GM18873 (cell line): ENCODE results near the gene NKX6-2.
"Not testable (repeated sequence)": the region's sequence is repeated elsewhere in the genome, so short reads cannot be mapped to it uniquely, and the experiment has no call there.

Experiments used
- ATAC-seq: cut with Tn5 transposase; IDR thresholded peaks from one replicate; pipeline ENCODE4 v1.9.1; 2021; ENCODE audit warnings: mild to moderate bottlenecking, moderate library complexity, moderate number of reproducible peaks; ENCODE audit not compliant: unreplicated experiment, low FRiP score

NKX6-2 gene

DNA sequence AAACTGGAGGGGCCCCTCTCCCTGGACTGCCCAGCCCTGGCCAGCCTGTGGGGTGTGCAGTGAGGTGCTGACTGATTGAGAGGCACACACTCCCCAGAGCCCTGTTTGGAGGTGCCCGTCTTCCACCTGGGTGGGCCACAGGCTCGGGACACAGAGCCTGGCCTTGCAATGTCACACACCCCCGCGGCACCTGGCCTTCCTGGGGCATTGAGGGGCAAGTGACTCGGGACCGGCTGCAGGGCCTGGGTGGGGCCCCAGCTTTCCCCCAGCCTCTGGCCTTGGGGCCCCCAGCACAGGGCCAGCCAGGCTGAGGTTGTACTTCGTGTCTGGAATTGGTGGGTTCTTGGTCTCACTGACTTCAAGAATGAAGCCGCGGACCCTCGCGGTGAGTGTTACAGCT lies 13.9 kb upstream of the NKX6-2 start:
- ATAC-seq, result no peak

DNA sequence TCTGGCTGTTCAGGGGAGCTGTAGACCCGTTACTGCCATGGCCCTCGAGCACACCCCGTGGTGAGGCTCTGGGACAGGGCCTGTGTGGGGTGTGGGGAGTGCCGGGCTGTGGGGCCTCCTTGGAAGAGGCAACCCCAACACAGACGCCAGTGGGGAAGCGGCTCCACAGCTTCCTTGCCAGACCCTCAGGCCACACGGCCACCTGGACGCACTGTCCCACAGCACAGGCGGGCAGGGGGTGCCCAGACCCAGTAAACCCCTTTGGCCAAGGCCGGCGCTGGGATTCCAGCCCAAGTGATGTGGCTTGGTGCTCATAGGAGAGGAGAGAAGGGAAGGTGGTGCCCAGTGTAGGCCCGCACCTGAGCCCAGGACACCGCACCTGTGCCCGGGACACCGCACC lies 12.9 kb upstream of the NKX6-2 start:
- ATAC-seq, result no peak

DNA sequence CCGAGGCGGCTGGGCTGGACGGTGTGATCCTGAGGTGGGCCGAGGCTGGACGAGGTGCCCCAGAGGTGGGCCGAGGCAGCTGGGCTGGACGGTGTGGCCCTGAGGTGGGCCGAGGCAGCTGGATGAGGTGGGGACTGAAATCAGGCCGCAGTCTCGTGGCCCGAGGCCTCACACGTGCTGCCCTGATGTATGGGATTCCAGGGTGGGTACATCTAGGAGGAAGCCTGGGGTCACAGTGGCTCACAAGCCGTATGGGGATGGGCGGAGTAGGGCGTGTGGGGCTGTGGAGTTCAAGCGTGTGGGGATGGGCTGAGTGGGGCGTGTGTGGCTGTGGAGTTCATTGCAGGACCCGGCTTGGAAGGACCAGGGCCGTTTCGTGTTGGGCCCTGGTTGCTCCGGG lies 12.5 kb upstream of the NKX6-2 start:
- no peak for ATAC-seq

DNA sequence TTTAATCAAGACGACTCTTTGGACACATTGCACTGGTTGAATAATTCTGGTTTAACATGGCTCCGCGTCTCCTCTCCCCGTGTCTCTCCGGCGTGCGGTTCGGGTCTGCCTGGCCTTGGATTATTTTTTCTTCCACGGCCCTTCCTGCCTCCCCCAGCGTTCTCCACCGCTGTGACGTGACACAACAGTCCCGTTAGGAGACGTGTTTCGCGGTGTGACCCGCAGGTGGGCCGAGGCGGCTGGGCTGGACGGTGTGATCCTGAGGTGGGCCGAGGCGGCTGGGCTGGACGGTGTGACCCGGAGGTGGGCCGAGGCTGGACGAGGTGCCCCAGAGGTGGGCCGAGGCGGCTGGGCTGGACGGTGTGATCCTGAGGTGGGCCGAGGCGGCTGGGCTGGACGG lies 12.0 kb upstream of the NKX6-2 start:
- ATAC-seq, result not testable (repeated sequence)

DNA sequence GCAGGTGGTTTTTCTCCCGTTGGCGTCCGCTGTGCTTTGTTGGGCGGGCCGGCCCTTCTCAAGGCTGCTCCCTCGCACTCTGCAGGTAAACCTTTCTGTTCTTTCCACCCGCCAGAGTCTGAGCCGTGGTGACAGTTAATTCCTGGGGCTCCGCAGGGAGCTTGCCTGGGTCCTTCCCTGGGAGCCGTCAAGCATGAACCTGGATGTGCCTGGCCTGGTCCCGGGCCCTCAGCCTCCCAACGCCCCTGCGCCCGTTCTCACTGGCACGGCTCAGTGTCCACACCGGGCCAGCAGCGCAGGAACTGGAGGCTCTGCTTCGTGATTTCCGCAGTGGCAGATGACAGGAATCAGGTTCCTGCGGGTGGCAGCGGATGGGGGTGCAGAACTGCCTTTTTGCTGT lies 10.9 kb upstream of the NKX6-2 start:
- ATAC-seq, result no peak

DNA sequence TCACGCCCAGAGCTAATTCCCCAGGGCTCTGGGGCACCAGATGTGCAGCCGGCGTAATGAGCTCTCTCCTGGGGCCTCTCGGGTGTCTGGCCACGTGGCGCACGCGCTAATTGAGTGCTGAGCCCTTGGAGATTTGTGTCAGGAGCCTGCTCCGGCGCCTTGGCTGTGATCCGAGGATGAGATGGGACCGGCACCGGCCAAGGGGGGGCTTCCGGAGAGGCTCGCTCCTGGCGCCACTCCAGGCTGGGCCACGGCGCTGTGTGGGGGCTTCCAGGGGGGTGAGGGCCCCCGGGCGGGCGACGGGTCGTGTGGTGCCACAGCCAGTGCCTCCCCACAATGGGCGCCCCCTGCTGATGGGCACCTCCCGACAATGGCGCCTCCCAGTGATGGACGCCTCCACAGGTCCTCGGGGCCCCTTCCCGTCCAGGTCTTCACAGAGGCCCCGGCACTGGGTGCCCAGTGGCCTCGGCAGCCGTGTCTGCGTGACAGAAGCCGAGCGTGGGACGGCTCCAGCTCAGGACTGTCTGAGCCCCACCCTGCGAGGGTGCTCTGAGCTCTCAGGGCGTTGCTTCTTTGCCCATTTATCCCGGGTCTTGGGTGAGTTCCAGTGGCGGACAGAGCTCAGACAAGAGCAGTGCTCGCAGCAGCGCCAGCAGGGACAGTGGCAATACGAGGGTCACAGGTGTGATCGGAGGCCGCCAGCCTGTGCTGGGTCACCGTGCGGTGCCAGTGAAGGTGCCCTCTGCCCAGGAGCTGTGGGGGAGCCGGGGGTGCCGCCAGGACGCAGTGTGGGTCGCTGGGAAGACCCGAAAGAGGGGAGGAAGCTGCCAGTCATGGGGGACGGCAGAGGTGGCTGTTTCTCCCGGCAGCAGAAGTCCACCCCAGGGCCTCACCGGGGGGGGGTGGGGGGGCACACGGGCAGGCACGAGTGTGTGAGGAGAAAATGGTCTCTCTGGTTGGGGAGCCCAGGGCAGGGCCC lies 8.2 kb upstream of the NKX6-2 start:
- no peak for ATAC-seq

DNA sequence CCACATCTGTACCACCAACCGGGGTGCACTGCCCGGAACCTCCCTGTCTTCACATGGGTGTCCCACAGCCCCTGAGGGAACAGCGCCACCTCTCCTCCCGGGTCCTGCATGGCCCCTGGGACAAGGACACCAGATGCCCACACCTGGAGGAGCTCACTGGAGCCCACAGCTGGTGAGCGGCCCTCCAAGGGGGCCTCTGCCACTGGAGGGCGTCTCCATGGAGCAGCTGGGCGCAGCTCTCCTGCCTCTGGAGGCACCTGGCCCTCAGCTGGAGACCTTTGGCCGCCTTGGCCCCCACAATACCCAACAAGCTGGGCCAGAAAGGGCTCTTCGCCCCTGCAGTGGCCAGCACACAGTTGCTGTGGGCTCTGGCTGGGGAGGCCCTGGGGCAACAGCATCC lies 7.3 kb upstream of the NKX6-2 start:
- no peak for ATAC-seq

DNA sequence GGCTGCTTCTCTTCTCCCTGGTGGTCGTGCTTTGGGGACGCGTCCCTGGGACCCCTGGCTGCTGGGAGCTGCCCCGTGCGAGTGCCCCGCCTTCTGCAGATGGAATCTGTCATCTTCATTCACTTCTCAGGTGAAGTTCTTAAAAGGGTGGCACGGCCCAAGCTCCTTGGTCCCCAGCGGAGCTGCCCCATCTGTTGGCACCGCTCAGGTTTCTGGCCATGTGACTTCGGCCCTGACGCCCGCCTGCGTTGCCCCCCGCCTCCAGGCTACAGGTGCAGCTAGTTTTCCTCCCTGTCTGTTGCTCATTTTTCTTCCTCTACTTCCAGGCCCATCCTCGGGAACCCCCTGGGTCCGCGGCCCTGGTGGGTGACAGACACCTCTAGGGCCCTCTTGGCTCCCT lies 6.8 kb upstream of the NKX6-2 start:
- no peak for ATAC-seq

DNA sequence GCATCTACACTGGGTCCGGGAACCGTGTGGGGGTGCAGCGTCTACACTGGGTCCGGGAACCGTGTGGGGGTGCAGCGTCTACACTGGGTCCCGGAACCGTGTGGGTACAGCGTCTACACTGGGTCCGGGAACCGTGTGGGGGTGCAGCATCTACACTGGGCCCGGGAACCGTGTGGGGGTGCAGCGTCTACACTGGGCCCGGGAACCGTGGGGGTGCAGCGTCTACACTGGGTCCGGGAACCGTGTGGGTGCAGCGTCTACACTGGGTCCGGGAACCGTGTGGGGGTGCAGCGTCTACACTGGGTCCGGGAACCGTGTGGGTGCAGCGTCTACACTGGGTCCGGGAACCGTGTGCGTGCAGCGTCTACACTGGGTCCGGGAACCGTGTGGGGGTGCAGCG lies 6.2 kb upstream of the NKX6-2 start:
- not testable (repeated sequence) for ATAC-seq

DNA sequence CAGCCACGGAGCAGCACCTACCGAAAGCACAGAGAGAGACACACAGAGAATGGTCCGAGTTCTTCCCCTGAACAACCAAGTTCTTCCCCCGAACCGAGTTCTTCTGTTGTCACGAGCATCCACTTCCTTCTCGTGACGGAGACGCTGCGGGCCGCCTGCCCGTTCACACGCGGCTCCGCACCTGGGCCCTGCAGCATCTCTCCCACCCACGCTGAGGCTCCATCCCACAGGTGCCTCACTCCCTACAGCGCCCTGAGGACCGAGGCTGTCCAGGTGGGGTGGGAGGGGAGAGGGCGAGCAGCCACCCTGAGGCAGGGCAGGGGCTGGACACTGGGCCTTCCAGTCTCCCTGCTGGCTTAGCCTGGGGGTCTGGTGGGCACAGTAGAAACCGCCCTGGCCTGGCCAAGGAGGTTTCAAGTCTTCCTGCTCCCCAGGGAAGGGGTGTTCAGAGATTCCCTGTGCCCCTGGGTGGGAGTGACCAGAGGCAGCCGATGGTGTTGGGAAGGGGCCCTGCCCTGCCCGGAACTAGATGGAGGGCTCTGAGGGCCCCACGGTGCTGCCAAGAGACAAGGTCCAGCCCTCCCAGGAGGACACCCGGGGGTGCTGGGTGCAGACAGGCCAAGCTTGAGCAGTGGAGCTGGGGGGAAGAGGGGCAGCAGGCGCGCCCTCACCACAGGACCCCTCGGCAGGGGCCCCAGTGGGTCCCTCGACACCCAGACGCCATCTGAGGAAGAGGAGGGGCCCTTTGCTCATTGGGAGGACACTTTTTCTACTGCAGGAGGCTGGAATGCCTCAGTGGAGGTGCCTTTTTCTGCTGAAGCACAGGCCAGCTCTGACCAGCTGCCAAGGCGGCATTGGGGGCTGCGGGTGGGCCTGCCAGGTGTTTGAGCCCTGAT lies 5.2 kb upstream of the NKX6-2 start:
- no peak for ATAC-seq

DNA sequence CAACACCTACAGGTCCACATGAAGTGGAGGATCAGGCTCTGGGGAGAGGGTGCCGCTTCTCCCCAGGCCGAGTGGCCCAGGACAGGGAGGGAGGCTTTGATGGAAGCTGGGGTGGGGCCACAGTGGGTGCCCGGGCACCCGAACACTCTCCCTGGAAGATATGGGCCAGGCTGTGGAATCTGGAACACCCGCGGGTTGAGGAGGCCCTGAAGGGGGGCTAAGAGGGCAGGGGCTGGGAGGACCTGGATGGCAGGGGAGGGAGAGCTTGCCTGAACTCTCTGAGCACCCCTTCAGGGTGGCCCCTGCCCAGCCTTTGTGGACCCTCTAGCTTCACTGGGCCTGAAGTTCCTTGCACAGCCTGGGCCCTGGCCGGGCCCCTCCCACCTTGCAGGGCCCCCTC lies 4.5 kb upstream of the NKX6-2 start:
- ATAC-seq, result no peak

DNA sequence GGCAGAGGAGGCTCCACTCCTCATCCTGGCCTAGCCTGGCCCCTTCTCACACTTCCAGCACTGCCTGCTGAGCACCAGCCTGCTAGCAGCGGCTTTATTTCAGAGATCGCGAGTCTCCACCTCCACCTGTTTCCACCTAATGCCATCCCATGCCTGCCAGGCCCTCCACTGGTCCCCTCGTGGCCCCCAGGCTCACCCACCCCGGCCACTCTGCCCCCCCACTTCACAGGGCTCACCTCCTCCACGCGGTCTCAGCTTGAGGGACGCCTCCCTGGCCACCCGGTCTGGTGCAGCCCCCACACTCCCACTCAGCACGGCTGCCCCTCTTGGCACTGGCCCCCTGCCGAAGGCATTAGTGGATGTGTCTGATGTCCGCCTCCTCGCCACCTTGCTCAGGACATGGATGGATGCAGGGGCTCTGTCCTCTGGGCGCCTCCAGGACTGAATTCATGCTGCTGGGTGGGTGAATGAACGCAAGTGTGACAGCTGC lies 3.8 kb upstream of the NKX6-2 start:
- no peak for ATAC-seq

DNA sequence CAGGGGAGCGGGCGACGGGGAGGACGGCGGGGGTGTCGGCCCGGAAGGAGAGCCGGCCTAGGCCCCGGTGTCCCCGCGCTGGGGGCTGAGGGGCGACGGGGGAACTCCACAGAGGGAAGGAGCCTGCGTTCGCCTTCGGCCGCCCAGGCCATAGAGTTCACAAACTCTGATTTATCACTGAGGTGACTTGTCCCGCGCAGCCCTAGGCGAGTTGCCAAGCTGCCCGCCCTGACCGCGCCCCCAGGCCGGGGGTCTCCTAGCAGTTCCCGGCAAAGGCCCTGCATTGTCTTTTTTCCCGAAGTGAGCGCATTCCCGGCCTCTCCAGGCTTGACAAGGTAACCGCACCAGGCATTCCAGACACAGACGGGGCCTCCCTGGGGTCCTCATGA lies 2.9 kb upstream of the NKX6-2 start:
- ATAC-seq, result no peak

DNA sequence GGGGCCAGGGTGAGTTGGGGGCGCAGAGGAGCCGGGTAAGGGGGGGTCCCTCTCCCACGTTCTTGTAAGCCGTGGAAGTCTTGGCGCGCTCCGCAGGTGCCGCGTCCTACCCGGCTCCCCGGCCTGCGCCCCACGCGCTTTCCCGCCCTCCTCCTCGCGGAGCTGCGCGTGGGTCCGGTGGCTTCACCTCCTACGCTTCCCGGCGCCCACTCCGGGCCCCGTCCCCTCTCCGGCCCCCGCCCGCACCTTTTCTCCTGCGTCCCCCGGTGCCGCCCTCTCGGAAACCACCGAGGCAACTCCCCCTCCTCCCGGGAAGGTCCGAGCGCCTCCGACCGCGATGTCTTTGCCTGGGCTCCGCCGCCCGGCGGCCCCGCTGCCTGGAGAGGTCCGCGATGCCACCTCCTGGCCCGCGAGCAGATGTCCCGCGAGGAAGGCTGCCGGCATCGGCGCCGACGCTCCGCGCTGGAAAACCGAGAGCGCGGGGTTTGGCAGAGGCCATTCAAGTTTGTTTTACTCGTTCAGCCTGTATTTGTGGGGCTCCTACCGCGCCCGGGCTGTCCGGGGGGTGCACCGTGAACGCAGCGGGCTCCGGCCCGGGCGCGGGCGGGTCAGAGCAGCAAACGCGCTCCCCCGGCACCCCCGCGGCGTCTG lies 2.4 kb upstream of the NKX6-2 start:
- ATAC-seq, result no peak

DNA sequence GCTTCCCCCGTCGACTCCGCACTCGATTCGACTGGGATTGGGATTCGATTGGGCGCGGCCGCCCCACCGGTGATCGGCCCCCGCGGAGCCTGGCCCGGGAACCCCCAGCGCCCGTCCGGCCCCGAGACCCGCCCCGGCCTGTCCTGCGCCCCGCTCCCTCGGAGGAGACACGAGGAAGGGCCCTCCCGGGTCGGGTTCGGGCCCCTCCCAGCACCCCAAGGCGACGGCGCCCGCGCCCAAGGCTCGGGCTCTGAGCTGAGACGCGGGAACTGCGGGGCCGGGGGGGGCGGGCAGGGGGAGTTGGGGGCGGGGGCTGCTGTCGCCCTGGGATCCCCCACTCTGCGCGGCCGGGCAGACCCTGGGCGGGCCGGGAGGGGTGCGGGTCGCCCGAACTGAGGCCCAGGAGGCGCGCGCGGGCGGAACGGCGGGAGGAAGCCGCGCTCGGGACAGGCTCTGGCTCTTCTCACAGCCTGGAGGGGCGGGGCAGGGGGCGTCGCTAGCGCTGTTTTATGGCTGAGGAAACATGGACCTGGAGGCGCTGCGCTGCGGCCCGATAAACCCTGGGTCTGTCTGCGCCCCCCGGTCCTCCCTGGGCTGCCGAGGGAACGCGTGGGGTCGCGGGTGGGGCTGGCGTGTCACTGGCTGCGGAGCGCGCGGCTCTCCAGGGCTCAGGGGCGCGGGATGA lies 1.7 kb upstream of the NKX6-2 start:
- no peak for ATAC-seq

DNA sequence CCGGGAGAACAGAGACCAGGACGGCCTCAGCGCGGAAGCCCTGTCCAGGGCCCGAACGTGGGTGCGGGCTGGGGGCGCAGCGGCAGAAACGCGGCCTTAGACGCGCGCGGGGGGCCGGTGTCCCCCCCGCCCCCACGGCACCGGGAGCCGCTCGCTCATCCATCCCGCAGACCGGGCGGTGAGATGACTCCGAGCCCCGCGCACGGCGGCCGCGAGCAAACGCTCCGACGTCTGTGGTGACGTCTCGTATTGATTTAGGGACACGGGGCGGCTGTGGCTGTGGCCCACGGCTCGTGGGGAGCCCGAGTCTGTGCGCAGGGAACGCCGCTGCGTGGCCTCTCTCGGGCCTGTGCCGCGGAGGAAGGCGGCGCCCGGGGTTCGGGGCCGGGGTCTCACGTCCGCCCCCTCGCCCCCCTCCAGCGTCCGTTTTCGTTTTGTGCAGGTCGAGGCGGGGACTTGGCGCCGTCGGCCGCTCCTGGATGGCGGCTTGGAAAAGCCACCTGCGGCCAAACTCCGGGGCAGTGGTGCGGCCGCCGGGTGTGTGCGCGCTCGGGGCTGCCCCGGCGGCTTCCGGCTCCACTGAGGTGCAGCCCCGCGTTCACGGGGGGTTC lies 1.0 kb upstream of the NKX6-2 start:
- ATAC-seq, result no peak

DNA sequence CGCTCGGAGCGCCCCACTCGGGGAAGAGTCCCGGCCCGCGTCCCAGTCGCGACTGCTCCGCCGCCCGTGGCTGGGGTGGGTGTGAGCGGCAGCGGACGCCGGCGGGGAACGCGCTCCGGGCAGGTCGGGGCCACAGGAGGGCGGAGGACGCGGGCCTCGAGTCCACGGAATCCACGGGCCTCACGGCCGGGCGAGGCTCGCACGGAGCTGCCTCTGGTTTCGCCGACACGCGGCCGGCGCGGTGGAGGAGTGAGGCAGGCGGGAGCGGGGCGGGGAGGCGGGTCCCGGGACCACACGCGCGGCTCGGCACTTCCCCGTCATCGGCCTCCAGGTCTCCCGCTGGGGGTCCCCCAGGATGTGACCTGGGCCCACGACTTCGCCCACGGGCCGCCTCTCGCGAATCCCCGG lies 533 bp upstream of the NKX6-2 start:
- ATAC-seq, result no peak

DNA sequence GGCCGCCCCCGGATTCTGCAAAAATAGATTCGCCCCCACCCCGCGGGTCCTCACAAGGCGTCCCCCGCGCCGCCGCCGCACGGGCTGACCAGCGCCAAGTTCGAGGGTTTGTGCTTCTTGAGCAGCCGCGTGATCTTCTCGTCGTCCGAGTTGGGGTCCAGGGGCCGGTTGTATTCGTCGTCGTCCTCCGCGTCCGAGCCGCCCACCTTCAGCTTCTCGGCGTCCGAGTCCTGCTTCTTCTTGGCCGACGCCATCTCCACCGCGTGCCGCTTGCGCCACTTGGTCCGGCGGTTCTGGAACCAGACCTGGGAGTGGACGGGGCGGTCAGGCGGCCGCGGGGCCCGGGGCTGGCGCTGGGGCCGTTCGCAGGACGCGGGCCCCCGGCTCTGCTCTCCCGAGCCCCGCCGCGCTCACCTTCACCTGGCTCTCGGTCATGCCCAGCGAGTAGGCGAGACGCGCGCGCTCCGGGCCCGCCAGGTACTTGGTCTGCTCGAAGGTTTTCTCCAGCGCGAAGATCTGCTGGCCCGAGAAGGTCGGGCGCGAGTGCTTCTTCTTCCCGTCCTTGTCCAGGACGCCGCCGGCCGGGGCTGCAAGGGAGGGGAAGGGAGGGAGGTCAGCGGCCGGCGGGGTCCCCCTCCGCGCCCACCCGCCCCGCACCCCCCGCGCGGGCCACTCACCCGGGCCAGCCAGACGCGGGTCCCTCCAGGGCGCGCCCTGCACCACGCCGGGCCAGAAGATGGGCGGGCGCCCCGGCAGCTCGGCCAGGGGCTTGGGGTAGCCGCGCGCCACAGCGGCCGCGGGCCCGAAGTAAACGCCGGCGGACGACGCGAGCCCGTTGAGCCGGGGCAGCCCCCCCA lies 853 bp downstream of the NKX6-2 start:
- ATAC-seq, result no peak
